Ishikawa (cell line): ENCODE data around the gene PODN.

Source experiments
- CEBPB ChIP-seq: IDR thresholded peaks from 2 replicates; pipeline ENCODE4 v1.6.1; 2012
- CREB1 ChIP-seq: IDR thresholded peaks from 2 replicates; pipeline ENCODE4 v1.6.1; 2012; ENCODE audit warnings: low read depth
- EGR1 ChIP-seq: IDR thresholded peaks from 2 replicates; pipeline ENCODE4 v1.6.1; 2012
- EP300 ChIP-seq: IDR thresholded peaks from 2 replicates; pipeline ENCODE4 v1.6.1; 2012; ENCODE audit warnings: borderline replicate concordance
- FOXM1 ChIP-seq: IDR thresholded peaks from 2 replicates; pipeline ENCODE4 v1.6.1; 2012; ENCODE audit warnings: low read depth, borderline replicate concordance
- NFIC ChIP-seq: IDR thresholded peaks from 2 replicates; pipeline ENCODE4 v1.6.1; 2012
- RAD21 ChIP-seq: IDR thresholded peaks from 2 replicates; pipeline ENCODE4 v1.6.1; 2012; ENCODE audit warnings: low read depth
- TAF1 ChIP-seq: IDR thresholded peaks from 2 replicates; pipeline ENCODE4 v1.6.1; 2012; ENCODE audit warnings: low read depth, mild to moderate bottlenecking
- TCF12 ChIP-seq: IDR thresholded peaks from 2 replicates; pipeline ENCODE4 v1.6.1; 2012; ENCODE audit warnings: low read depth
- TEAD4 ChIP-seq: IDR thresholded peaks from 2 replicates; pipeline ENCODE4 v1.6.1; 2012
- YY1 ChIP-seq: IDR thresholded peaks from 2 replicates; pipeline ENCODE4 v1.6.1; 2012; ENCODE audit warnings: low read depth
- ZBTB7A ChIP-seq: IDR thresholded peaks from 2 replicates; pipeline ENCODE4 v1.6.1; 2012; ENCODE audit warnings: low read depth
- TF ChIP-seq, protein P1 (sequence below): IDR thresholded peaks from 2 replicates; pipeline ENCODE4 v1.6.1; 2012
- TF ChIP-seq, protein P2 (sequence below): IDR thresholded peaks from 2 replicates; pipeline ENCODE4 v1.6.1; 2012; ENCODE audit warnings: low read depth, mild to moderate bottlenecking
- TF ChIP-seq, protein P3 (sequence below): IDR thresholded peaks from 2 replicates; pipeline ENCODE4 v1.6.1; 2012

PODN gene

DNA sequence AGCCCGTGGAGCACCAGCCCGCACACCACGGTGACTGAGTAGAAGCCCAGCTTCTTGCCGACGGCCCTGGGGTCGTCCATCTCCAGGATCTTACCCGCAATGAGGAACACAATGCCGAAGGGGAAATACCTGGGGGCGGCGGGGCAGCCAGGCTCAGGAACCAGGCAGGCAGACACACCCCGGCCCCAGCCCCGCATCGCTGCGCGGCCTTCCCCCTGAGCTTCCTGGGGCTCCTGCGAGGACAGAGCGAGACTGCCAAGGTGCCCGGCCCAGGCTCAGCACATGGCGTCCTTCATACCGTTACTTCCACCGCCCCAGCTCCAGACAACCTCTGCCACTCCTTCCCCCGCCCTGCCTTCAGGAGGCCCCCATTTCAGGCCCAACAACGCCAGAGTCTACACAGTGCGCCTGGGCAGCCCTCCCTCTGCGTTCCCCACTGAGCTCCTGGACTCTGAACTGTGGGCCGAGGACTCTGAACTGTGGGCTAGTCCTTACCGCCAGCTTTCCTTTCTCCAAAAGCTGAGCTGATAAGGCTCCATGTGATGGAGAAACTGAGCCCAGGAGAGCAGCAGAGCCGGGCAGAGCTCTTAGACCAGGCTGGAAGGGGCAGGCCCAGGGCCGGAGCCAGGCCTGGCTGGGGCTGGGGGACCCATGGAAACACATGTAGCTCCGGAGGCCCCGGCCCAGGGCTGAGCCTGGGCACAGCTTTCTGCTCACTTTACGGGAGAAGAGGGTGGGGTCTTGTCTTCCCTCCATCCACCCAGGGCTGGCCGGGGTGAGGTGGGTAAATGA, 30.8 kb downstream of the PODN start:
- TF ChIP-seq EP300 (no peak), NFIC (no peak), CEBPB (no peak), FOXM1 (no peak), RAD21 (no peak), TAF1 (no peak), TCF12 (no peak), EGR1 (no peak), TEAD4 (no peak), ZBTB7A (no peak), YY1 (no peak), CREB1 (no peak)
- TF ChIP-seq, protein P1, sequence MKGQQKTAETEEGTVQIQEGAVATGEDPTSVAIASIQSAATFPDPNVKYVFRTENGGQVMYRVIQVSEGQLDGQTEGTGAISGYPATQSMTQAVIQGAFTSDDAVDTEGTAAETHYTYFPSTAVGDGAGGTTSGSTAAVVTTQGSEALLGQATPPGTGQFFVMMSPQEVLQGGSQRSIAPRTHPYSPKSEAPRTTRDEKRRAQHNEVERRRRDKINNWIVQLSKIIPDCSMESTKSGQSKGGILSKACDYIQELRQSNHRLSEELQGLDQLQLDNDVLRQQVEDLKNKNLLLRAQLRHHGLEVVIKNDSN = no peak
- TF ChIP-seq, protein P2, sequence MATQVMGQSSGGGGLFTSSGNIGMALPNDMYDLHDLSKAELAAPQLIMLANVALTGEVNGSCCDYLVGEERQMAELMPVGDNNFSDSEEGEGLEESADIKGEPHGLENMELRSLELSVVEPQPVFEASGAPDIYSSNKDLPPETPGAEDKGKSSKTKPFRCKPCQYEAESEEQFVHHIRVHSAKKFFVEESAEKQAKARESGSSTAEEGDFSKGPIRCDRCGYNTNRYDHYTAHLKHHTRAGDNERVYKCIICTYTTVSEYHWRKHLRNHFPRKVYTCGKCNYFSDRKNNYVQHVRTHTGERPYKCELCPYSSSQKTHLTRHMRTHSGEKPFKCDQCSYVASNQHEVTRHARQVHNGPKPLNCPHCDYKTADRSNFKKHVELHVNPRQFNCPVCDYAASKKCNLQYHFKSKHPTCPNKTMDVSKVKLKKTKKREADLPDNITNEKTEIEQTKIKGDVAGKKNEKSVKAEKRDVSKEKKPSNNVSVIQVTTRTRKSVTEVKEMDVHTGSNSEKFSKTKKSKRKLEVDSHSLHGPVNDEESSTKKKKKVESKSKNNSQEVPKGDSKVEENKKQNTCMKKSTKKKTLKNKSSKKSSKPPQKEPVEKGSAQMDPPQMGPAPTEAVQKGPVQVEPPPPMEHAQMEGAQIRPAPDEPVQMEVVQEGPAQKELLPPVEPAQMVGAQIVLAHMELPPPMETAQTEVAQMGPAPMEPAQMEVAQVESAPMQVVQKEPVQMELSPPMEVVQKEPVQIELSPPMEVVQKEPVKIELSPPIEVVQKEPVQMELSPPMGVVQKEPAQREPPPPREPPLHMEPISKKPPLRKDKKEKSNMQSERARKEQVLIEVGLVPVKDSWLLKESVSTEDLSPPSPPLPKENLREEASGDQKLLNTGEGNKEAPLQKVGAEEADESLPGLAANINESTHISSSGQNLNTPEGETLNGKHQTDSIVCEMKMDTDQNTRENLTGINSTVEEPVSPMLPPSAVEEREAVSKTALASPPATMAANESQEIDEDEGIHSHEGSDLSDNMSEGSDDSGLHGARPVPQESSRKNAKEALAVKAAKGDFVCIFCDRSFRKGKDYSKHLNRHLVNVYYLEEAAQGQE = no peak
- TF ChIP-seq, protein P3, sequence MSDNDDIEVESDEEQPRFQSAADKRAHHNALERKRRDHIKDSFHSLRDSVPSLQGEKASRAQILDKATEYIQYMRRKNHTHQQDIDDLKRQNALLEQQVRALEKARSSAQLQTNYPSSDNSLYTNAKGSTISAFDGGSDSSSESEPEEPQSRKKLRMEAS = no peak

DNA sequence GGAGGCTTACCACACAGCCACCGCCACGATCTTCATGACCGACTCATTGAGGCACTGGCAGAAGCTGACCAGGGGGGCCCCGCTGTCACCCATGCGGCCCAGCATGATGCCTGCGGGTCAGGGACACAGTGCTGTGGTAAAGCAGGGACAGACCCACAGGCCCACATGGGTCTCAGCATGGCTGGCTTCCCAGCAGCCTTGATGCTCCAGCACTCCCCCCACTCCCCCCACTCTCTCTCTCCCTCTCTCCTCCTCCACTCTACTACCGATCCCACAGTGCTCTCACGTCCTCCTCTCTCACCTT, 31.4 kb downstream of the PODN start:
- no peak for TF ChIP-seq CREB1
- TF ChIP-seq EP300 = no peak
- TF ChIP-seq TEAD4 = no peak
- TF ChIP-seq, protein P3 = no peak
- TF ChIP-seq TAF1 = no peak
- TF ChIP-seq NFIC = no peak
- no peak for TF ChIP-seq CEBPB
- TF ChIP-seq, protein P2 = no peak
- no peak for TF ChIP-seq RAD21

DNA sequence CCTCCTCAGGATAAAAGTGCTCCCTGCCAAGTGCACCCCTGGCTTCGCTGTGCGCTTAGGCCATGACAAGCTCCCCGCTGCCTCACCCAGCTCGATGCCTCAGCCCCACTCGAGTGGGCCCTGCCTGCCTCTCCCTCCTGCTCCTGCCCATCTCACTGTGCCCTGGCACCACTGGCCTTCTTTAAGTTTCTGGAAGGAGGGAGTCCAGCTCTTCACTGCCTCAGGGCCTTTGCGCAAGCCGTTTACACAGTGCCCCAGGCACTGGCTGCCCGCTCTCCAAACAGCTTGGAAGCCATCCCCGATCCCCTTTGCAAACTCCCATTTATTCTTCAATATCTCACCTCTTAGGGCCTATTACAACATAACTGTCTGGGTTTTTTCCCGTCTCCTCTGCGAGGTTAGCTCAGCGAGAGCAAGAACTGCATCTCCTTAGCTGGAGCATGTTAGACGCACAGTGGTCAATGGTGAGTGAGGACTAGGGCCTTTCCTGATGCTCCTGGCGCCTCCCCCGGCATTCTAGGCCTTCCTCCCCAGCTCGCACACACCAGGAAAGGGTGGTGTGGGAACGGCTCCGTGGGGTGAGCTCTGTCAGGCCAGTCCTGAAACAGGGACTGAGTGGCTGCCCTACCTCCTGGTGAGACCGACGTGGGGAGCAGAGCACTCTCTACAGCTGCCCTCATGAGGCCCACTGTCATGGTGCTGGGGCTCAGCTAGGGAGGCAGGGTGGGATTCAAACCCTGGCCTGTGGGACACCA, 31.9 kb downstream of the PODN start:
- no peak for TF ChIP-seq TAF1
- no peak for TF ChIP-seq RAD21
- no peak for TF ChIP-seq ZBTB7A
- TF ChIP-seq CEBPB = no peak

DNA sequence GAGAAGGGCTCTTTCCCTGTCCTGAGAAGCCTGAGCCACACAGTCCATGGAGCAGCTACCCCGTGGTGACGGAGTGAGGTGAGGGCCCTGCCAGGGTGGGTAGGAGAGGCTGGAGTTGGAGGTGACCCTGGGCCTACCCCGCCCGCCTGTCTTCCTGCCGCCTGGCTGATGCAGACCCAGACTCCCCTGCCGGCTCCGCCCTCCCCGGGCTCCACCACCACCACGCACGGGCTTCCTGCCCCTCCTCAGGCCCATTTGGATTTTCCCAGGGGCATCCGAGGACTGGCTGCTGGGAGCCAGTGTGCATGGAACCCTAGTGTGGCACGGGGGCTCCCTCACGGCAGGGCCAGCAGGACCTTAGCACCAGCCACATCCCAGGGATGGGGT, 32.5 kb downstream of the PODN start:
- TF ChIP-seq, protein P1 = no peak
- TF ChIP-seq TEAD4 (no peak), EP300 (no peak), TCF12 (no peak), CREB1 (no peak), CEBPB (no peak), EGR1 (no peak), NFIC (no peak), TAF1 (no peak), YY1 (no peak), RAD21 (no peak), ZBTB7A (no peak), FOXM1 (no peak)
- TF ChIP-seq, protein P2 = no peak
- TF ChIP-seq, protein P3 = no peak
